Activated T-cell treated with anti-CD3 and anti-CD28 coated beads, Interleukin-2, amount 50 U/mL, for 72 hours (primary cell): ENCODE measurements around the gene CMPK2. TPM values are rescaled to one million over a fixed set of nuclear protein-coding genes. Genes with fewer than 3 reads are reported as not detected.
"Not testable (repeated sequence)": the region's sequence is repeated elsewhere in the genome, so short reads cannot be mapped to it uniquely, and the experiment has no call there.

Source experiments
- ATAC-seq, 2 donors: fragments of 150-1000 bp; cut with Tn5 transposase; replicated peaks in 1 of 2; 2 replicates each; pipeline ENCODE4 v1.10.0; 2021; ENCODE audit warnings: moderate library complexity in 2 of 2, mild to moderate bottlenecking in 1 of 2
- DNase-seq, 2 donors: peaks; one replicate each; pipeline ENCODE4 v3.0.0; 2021 to 2022; ENCODE audit warnings: mixed read lengths in 1 of 2
- H3K27ac Mint-ChIP-seq: one replicate; pipeline ENCODE4 v1.8.0; 2022; ENCODE audit warnings: mild to moderate bottlenecking, moderate library complexity, mixed read lengths
- H3K27me3 Mint-ChIP-seq: one replicate; pipeline ENCODE4 v1.8.0; 2022; ENCODE audit warnings: low read depth, mixed read lengths
- H3K36me3 Mint-ChIP-seq, 2 donors: one replicate each; pipeline ENCODE4 v1.8.0; 2022; ENCODE audit warnings: mixed read lengths in 2 of 2, mild to moderate bottlenecking in 1 of 2; ENCODE audit not compliant: insufficient read depth in 2 of 2
- H3K4me1 Mint-ChIP-seq: one replicate; pipeline ENCODE4 v1.8.0; 2022; ENCODE audit warnings: low read depth, mixed read lengths
- H3K4me3 Mint-ChIP-seq, 2 donors: one replicate each; pipeline ENCODE4 v1.8.0; 2022; ENCODE audit warnings: mild to moderate bottlenecking in 2 of 2, mixed read lengths in 2 of 2, moderate library complexity in 2 of 2
- H3K9me3 Mint-ChIP-seq, 2 donors: one replicate each; pipeline ENCODE4 v1.8.0; 2022; ENCODE audit warnings: mixed read lengths in 2 of 2
- total RNA-seq, 2 donors: library from RNA; stranded (reverse); gene quantifications; one replicate each; pipeline ENCODE4 v1.2.3, GENCODE V29; 2022

The CMPK2 gene
- total RNA-seq, 2 donors from 2014 or later: 5.7 to 10.6 TPM

DNA sequence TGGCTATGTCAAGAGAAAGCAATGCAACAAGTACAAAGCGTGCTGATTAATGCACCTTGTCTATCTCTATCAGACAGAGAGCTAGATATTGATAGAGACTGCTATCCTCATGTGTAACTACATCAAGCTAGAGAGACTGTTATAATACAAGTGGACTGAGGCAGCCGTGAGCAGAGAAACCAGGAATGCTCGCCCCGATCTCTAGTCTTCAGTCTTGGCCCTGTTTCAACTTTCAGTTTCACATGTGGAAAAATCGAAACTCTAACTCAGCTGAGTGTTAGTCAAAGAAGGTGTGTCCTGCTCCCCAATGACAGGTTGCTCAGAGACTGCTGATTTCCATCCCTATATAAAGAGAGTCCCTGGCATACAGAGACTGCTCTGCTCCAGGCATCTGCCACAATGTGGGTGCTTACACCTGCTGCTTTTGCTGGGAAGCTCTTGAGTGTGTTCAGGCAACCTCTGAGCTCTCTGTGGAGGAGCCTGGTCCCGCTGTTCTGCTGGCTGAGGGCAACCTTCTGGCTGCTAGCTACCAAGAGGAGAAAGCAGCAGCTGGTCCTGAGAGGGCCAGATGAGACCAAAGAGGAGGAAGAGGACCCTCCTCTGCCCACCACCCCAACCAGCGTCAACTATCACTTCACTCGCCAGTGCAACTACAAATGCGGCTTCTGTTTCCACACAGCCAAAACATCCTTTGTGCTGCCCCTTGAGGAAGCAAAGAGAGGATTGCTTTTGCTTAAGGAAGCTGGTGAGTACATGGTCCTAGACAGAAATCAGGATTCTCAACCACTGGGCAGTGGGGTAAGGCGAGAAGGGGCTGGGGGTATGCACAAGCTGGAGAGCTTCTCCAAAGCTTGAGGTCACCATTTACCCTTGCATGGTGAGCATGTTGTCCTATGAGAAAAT lies 11.9 kb upstream of the CMPK2 start, which contains the start of gene RSAD2:
Gene RSAD2 (plus strand): TSS at position 376 of the 903 bp plus-strand sequence. CDS start 24 bp downstream, at position 400.
- Mint-ChIP-seq H3K9me3 (peaks cover 2 to 4% of the 10 kb centered on the region in 2 donors), H3K4me3 (peak within 1 kb of the TSS; percentile 80 to 92), H3K27ac (peak within 1 kb of the TSS; percentile 59), H3K27me3 (no peaks in the 10 kb centered on the region), H3K36me3 (peaks cover 7 to 13% of the 10 kb centered on the region in 2 donors), H3K4me1 (peaks cover 84% of the 10 kb centered on the region)
- ATAC-seq: peak; percentile 88 to 91
- peak; percentile 32 to 43 for DNase-seq

GRCh38 chr2:6876309-6876708 lies 10.6 kb upstream of the CMPK2 start:
- no peak for DNase-seq
- no peak overlapping the region for H3K27ac Mint-ChIP-seq
- H3K36me3 Mint-ChIP-seq: peaks cover 7 to 13% of the 10 kb centered on the region in 2 donors
- H3K4me1 Mint-ChIP-seq: peaks cover 86% of the 10 kb centered on the region
- peaks cover 2 to 4% of the 10 kb centered on the region in 2 donors for H3K9me3 Mint-ChIP-seq
- no peak overlapping the region for H3K4me3 Mint-ChIP-seq
- no peaks in the 10 kb centered on the region for H3K27me3 Mint-ChIP-seq
- ATAC-seq: no peak

- Mint-ChIP-seq H3K9me3 (peaks cover 2 to 4% of the 10 kb centered on the region in 2 donors), H3K4me3 (no peak overlapping the region), H3K4me1 (peaks cover 64% of the 10 kb centered on the region), H3K36me3 (peaks cover 4 to 13% of the 10 kb centered on the region in 2 donors), H3K27ac (peak overlapping the region; percentile 85), H3K27me3 (no peaks in the 10 kb centered on the region)
- no peak for DNase-seq
- no peak for ATAC-seq
Measured at GRCh38 chr2:6874032-6874431, 8.3 kb upstream of the CMPK2 start.

GRCh38 chr2:6872394-6872793 lies 6.7 kb upstream of the CMPK2 start:
- peak in 1 of 2 donors; percentile 32 for ATAC-seq
- H3K4me1 Mint-ChIP-seq: peaks cover 48% of the 10 kb centered on the region

GRCh38 chr2:6866982-6867381 lies 1.3 kb upstream of the CMPK2 start:
- Mint-ChIP-seq H3K27me3 (peaks cover 5% of the 10 kb centered on the region), H3K9me3 (no peaks in the 10 kb centered on the region), H3K4me1 (peaks cover 21% of the 10 kb centered on the region), H3K36me3 (peaks cover 7 to 8% of the 10 kb centered on the region in 2 donors), H3K4me3 (peak overlapping the region; percentile 89 to 98), H3K27ac (no peak overlapping the region)
- ATAC-seq (no peak), DNase-seq (no peak)

More at GRCh38 chr2:6872394-6872793, 6.7 kb upstream of the CMPK2 start:
- Mint-ChIP-seq H3K36me3 (peaks cover 4 to 13% of the 10 kb centered on the region in 2 donors), H3K27me3 (no peaks in the 10 kb centered on the region), H3K4me3 (peak overlapping the region; percentile 47 to 64), H3K9me3 (peaks cover 2 to 4% of the 10 kb centered on the region in 2 donors), H3K27ac (peak overlapping the region; percentile 29)
- DNase-seq: no peak

DNA sequence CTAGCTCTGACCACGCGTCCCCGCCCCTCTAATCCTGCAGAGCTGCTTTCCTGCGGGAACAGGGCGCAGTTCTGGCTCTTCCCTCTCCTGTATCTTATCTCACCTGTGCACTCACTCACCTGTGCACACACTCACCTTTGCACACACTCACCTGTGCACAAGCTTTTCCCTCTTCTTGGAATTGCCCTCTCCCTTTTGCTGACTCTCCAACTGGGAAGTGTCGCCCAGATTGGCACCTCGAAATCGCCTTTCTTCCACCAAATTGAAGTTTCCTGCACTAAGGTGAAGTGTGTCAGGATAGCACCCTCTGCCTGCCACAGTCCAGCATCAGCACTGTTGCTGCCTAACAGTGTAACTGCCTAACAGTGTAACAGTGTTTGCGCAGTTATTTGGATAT lies 566 bp upstream of the CMPK2 start:
- peaks cover 5% of the 10 kb centered on the region for H3K27me3 Mint-ChIP-seq
- peak overlapping the region; percentile 88 for H3K27ac Mint-ChIP-seq
- peak; percentile 31 to 34 for DNase-seq
- H3K4me1 Mint-ChIP-seq: peaks cover 21% of the 10 kb centered on the region
- peaks cover 9 to 14% of the 10 kb centered on the region in 2 donors for H3K36me3 Mint-ChIP-seq
- H3K4me3 Mint-ChIP-seq: peak overlapping the region; percentile 89 to 98
- no peaks in the 10 kb centered on the region for H3K9me3 Mint-ChIP-seq
- peak in 1 of 2 donors; percentile 38 for ATAC-seq

GRCh38 chr2:6864923-6865345 lies 773 bp downstream of the CMPK2 start:
- Mint-ChIP-seq H3K9me3 (peaks cover 4% of the 10 kb centered on the region in 2 donors), H3K27me3 (peaks cover 5% of the 10 kb centered on the region), H3K4me1 (peaks cover 21% of the 10 kb centered on the region), H3K36me3 (peaks cover 15 to 25% of the 10 kb centered on the region in 2 donors), H3K4me3 (peak overlapping the region; percentile 59 to 61), H3K27ac (no peak overlapping the region)
- ATAC-seq (peak in 1 of 2 donors; percentile 10), DNase-seq (peak in 1 of 2 donors; percentile 19)

GRCh38 chr2:6864231-6864754 lies 1.4 kb downstream of the CMPK2 start:
- H3K27me3 Mint-ChIP-seq: peaks cover 5% of the 10 kb centered on the region
- peaks cover 4% of the 10 kb centered on the region in 2 donors for H3K9me3 Mint-ChIP-seq
- H3K36me3 Mint-ChIP-seq: peaks cover 19 to 29% of the 10 kb centered on the region in 2 donors

GRCh38 chr2:6863792-6864191 lies 1.9 kb downstream of the CMPK2 start:
- H3K4me3 Mint-ChIP-seq: no peak overlapping the region
- peaks cover 21 to 32% of the 10 kb centered on the region in 2 donors for H3K36me3 Mint-ChIP-seq
- H3K9me3 Mint-ChIP-seq: peaks cover 6 to 8% of the 10 kb centered on the region in 2 donors
- H3K27me3 Mint-ChIP-seq: peaks cover 5% of the 10 kb centered on the region
- no peak for DNase-seq
- H3K4me1 Mint-ChIP-seq: peaks cover 21% of the 10 kb centered on the region
- H3K27ac Mint-ChIP-seq: no peak overlapping the region
- ATAC-seq: no peak

More at GRCh38 chr2:6864231-6864754, 1.4 kb downstream of the CMPK2 start:
- Mint-ChIP-seq H3K4me3 (peak overlapping the region; percentile 59 to 61), H3K4me1 (peaks cover 21% of the 10 kb centered on the region), H3K27ac (no peak overlapping the region)
- DNase-seq (no peak), ATAC-seq (no peak)

DNA sequence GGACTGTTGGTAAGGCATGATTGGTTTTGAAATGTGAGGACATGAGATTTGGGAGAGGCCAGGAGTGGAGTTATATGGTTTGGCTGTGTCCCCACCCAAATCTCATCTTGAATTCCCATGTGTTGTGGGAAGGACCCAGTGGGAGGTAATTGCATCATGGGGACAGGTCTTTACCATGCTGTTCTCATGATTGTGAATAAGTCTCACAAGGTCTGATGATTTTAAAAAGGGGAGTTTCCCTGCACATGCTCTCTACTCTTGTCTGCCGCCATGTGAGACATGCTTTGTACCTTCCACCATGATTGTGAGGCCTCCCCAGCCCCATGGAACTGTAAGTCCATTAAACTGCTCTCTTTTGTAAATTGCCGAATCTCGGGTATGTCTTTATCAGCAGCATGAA lies 5.4 kb downstream of the CMPK2 start:
- Mint-ChIP-seq H3K4me1 (peaks cover 7% of the 10 kb centered on the region), H3K9me3 (peaks cover 9 to 14% of the 10 kb centered on the region in 2 donors), H3K4me3 (no peak overlapping the region), H3K27me3 (no peaks in the 10 kb centered on the region), H3K27ac (no peak overlapping the region), H3K36me3 (peaks cover 23 to 38% of the 10 kb centered on the region in 2 donors)
- no peak for DNase-seq
- no peak for ATAC-seq

- not testable (repeated sequence) for H3K27ac Mint-ChIP-seq, H3K27me3 Mint-ChIP-seq, H3K4me3 Mint-ChIP-seq, H3K4me1 Mint-ChIP-seq, DNase-seq, ATAC-seq
- Mint-ChIP-seq H3K36me3 (peaks cover 23 to 41% of the 10 kb centered on the region in 2 donors), H3K9me3 (peaks cover 9 to 15% of the 10 kb centered on the region in 2 donors)
Measured at GRCh38 chr2:6858466-6859027, 7.2 kb downstream of the CMPK2 start.

DNA sequence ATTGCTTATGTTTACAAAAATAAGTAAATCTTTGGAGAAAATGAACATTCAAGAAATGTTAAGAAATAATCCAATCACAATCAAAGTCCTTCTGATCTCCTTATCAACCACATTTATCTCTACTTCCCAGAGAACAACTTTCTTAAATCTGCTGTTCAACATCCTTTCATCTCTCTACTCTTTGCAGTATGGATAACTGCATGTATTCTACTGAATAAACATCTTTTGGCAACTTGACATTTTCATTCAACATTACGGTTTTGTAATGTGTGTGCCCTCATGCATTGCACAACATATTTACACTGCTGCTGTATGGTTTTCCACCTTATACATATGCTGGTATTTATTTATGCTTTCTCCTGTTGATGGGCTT lies 9.2 kb downstream of the CMPK2 start:
- Mint-ChIP-seq H3K27me3 (no peaks in the 10 kb centered on the region), H3K9me3 (peaks cover 9 to 15% of the 10 kb centered on the region in 2 donors), H3K4me1 (no peaks in the 10 kb centered on the region), H3K4me3 (no peak overlapping the region), H3K36me3 (peaks cover 18 to 32% of the 10 kb centered on the region in 2 donors), H3K27ac (no peak overlapping the region)
- no peak for DNase-seq
- no peak for ATAC-seq
